HG03066 (cell line): ENCODE measurements around the gene HOXC6.

Experiments
- ATAC-seq: cut with Tn5 transposase; IDR thresholded peaks from one replicate; pipeline ENCODE4 v1.9.1; 2021; ENCODE audit warnings: low read depth; ENCODE audit not compliant: unreplicated experiment

HOXC6 gene

DNA sequence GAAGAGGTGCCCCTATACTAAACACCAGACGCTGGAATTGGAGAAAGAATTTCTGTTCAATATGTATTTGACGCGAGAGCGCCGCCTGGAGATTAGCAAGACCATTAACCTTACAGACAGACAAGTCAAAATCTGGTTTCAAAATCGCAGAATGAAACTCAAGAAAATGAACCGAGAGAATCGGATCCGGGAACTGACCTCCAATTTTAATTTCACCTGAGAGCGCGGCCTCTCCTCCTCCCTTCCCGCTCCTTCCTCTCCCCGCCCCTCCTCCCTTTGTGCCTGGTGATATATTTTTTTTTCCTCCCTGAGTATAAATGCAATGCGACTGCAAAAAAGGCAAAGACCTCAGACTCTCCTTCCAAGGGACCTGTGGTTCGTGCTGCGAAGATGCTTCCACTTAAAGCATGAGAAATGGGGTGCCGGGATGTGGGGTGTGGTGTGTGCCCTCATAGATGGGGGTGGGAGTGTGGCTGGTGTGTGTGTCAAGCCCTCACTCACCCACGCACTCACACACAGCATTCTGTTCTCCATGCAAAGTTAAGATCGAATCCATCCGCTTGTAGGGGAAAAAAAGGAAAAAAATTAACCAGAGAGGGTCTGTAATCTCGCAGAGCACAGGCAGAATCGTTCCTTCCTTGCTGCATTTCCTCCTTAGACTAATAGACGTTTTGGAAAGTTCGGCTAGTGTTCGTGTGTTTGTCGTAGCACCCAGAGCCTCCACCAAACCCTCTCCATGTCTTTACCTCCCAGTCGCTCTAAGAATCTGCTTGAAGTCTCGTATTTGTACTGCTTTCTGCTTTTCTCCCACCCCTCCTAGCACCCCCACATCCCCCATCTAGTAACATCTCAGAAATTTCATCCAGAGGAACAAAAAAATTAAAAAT lies 38.8 kb upstream of the HOXC6 start:
- no peak for ATAC-seq

DNA sequence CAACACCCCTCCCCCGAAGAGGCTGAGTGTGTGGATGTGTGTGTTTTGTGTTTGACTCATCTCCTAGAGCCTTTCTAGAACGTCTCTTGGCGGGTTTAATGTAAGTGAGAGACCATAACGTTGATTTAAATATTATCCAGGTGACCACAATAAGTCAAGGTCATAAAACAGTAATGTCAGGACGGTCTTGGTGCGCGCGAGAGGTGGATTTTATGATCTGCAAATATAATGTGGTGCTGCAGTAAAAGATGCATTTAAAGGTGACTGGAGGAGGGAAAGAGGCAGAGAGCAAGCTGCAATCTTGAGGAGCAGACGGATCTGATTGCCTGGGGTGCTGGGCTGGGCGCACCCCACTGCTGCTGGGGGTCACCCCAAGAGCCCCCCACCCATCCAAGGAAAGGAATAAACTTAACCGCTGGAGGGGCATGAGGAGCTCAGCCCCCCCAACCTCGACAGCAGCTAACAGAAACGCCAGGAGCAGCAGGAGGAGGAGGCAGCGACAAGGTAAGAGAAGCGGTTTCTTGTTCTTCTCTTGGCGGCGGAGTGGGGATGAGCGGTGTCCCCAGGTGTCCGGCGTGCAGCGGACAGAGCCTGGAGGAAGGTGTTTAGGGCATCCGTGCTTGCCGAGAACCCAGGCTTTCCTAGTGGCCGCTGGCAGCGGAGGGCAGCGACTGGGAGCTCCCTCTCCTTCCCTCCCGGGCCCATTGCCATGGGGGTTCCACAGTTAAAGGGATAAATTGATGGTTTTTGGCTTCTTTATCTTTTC lies 37.7 kb upstream of the HOXC6 start:
- no peak for ATAC-seq

DNA sequence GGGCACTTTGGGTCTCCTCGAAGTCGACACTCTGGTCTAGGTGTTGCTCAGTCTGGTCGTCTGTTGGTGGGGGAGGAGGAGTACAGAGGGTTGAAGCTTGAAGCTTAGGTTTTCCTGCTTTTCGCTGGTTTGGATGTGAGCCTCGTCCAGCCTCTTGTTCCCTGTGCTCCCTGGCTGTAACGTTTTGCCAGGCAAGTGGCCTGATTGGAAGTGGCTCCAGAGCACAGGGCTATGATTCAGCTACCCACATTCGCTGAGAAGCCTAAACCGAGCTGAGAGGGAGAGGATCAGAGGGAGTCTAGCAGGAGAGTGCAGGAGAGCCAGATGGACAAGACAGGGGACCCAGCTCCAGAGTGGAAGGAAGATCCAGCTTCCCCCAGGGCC lies 37.2 kb upstream of the HOXC6 start:
- ATAC-seq, result no peak

DNA sequence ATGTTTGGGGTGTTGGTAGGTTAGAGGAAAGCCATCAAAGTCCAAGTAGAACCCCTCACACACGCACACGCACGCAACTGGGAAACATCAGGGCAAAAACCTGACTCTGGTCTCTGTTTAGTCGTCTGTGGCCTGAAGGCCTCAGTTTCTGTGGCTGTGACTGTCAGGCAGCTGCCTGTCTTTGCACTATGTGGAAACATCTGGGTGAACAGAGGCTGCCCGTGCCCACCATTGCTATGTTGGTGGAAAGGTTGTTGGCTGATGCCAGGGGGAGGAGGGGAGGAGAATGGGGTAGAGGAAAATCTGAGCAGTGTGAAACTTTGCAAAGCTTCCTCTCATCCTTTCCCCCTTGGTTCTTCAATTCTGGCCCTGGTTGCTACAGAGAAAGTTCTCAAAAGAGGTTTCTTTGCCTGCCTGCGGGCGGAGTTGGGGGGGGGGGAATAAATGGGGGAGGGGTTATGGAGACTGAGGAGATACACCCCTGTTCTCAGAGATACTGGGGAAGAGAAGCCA lies 35.8 kb upstream of the HOXC6 start:
- ATAC-seq, result no peak

DNA sequence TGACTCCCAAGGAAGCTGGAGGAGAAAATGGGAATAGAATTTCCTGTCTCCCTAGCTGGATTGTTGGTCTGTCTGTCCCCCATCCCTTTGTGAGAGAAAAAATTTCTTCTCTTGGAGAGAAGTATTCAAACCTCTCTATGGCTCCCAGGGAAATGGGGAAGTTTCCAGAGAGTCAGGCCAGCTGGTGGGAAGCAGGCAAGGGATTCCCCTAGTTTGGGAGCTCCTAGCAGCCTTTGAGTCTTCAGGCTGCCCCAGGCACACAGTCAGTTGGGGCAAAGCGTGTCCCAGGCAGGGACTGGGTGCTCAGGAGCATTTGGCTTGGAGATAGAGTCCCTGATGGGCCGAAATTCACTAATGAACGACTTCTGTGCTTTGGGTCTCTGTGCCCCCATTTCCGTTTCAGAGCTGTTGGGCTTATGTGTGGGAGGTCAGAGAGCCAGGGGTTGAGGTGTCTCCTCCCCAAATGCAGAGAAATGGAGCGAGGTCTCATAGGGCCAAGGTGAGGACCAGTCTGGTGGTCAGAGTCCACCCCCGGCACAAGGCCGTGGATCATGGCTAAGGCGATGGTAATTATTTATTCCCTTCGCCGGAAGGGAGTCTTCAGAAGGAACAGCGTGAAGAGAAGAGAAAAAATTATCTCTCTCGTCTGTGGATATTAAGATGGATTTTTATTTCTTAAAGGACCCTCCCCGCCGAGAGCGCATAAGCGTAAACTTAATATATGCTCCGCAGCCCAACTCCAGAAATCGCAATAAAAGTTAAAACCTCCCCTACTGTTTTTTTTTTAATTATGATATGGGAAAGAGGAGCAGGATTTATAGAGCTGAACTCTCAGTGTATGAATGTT lies 34.9 kb upstream of the HOXC6 start:
- no peak for ATAC-seq

DNA sequence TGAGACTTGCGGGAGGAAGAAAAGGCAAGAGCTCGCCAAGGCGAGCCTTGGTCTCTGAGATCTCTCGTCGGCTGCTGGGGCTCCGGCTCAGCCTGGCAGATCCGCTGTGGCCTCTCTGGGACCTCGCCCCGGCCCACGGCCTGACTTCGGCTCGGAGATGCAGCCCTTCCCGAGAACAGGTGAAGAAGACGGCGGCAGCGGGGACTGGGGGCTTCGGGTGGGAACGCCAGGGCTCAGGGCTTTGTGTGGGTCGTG lies 34.3 kb upstream of the HOXC6 start:
- no peak for ATAC-seq

DNA sequence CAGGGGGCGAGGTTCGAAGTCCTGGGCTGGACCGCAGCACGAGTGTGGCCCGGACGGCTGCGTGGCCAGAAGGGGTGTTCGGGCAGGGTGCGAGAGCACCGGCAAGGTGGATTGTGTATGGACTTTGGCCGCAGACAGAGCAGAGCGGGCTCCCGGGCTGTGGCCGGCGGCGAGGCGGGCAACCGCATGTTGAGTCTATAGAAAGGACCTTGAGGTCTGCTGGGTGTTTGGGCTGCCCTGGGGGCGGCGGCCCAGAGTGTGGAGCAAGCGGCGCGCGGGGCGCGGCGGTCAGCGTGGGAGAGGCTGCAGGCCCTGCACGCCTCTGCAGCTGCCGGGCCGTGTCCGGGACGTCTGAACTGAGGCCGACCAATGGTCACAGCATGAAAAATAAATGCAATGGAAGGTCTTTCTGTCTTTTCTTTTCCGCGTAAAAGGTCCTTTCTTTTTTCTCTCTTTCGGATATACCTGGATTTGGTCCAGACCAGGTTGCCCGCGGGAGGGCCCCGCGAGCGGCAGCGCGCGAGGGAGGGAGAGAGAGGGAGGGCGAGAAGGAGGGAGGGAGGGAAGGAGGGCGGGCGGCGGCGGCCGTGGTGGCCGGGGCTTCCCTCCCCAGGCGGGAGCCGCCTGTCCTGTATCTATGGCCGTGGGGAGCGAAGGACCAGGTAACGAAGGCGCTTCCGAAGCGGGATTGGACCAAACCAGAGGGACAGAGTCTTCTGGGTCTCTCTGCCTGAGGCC lies 33.8 kb upstream of the HOXC6 start:
- no peak for ATAC-seq

DNA sequence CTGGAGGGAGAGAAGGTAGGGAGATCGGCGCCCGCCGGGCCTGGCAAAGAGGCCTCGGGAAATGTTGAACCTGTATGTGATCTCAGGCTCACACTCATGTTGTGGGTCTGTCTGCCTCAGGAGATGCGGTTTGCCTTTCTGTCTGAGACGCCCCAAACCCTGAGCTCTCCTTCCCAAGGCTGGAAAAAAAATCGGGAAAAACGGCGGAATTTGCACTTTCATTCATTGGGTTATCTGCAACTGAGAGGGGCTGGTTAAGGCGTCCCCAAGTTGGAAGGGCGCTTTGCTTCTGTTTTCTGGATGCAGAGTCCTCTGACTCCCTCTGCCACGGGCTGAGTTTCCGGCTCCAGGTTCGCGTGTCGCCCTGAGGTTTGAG lies 33.2 kb upstream of the HOXC6 start:
- ATAC-seq, result no peak

DNA sequence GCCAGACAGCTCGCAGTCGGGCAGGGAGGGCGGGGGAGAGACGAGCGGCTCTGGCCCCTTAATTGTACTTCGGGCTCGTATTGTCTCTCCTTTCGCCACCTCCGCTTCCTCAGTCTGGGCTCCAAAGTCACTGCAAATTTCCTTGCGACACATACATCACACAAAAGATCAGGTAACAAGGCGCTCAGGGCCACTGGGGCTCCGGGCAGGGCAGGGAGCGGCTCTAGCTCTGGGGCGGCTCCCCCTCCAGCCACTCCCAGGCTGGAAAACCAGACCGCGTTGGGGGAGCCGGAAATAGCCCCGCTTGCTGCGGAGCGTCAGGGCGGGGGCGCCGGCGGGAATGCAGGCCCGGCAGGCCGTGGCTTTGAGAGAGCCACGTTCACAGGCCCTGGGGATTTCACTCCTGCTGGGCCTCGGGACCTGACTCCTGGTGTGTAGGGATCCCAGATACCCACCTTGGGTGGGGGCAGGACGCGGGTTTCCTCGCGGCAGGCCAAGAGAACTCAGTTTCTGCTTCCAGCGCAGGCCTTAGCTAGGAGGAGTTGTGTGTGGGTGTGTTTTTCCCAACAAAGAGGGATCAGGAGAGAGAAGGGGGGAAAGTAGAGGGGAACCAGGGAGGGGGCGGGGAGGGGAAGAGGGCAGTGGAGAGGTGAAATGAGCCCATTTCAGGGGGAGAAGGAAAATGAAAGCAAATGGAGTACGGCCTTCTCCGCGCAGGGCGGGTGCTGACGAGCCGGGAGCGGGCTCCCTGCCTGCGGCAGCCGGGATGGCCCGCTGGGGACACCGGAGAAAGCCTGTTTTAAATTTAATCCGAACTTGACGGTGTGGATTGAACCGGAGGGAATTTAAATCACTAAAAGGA lies 32.6 kb upstream of the HOXC6 start:
- ATAC-seq, result no peak

DNA sequence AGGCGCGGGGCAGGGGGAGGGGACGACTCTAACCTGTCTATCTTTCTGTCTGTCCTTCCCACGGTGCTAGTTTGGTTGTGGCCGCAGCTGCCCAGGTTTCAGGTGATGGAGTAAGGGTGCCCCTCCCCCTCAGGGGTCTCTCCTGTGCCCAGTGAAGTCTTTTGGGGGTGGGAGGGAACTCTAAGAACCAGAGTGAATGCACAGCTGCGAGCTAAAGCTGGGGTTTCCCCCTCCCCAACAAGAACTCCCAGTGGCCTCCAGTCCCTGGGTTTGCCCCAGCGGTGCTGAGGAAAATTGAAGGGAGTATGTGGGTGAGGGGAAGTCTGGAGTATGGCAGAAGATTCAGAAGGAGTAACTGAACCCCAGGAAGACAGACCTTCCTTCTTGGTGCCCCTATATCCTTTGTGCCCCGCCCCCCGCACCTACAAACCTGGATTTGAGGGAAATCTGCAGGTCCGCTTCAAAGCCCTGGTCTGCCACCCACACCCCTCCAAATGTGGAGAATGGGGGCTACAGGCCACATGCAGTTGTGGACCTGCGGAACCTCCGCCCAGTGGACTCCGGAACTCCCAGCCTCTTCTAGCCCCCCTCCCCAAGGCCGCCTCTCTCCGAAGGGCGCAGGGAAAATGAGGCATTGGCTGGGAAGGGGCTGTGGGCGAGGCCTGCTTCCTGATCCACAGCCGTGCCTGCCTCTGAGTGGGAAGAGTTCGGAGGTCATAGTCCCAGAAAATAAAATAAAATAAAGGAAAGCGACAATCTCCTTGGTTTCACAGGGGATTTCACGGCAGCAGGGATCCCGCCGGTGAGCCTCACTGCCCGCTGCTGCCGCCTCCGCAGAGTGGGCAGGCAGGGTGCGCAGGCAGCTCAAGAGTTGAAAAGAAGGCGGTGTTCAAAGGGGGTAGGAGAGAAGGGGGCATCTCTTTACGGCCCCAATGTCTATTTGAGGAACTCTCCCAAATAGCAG lies 31.7 kb upstream of the HOXC6 start:
- no peak for ATAC-seq

DNA sequence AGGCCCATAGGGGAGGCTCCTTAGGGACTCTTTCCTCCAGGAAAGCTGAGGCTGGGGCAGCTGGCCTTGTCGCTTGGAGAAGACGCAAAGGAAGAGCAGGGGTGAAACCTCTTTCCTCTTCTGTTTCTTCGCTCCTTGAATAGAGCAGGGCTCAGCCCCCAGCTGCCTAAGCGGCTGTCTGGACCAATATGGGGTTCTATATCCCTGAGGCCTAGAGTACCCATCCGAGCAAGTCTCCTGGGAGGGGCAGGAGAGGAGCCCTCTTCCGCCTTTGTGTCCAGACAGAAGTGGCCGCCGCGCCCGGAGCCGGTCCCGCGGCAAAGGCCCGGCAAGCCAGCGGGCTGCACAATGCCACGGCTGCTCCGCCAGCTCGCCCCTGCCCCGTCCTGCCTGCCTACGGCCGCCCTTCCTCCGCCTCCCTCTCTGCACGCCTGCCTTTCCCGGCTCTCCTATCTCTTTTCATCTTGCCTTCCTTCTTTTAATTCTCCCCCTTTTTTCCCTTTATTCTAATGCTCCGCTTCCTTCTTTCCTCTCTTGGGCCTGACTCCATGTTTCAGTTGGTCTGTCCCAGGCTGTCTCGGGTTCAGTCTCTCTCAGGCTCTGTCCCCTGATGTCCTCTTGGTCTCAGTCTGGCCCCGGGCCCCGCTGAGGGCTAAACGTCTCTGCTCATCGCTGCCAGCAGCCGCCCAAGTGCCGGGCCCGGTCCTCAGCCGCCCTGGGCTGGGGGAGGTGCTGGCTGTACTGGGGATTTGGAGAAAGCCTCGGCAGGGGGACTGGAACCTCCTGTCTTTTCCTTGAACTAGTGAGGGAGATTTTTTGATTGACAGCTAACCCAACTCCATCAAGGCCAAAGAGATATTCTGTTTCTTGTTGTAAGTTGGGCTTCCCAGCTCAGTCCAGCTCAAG lies 30.8 kb upstream of the HOXC6 start:
- ATAC-seq, result no peak

DNA sequence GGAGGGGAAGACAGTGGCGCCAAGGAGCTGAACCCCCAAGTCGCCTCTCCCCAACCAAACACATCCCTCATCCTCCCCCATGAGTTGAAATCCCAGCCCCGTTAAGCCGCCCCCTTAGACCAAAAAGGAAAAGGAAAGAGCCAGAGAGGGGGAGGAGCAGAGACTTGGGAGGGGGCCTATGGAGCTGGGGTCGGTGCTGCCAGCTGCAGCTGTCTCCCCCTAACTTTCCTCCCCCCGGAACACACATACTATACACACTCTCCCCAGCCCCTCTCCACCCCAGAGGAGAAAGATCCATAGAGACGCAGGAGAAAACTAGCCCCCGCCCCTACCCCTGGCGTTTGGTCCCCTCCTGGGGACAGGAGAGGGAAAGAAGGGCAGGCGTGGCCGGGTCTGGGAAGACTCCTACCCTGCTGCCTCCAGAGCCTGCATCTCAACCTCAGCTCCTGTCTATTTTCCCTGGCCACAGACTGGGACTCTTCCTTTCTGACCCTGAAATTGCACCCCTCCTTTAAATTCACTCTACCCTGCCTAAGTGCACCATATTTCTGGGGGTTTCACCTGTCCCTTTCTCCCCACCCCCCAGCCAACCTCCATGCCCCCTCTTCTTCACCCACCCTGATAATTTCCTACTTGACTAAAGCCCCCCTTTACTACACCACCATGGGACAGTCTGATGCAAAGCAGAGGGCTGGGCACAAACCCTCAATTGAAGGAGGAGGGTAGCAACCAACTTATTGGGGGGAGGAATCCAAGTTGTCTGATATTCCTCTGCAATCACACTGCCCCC lies 29.9 kb upstream of the HOXC6 start:
- no peak for ATAC-seq

DNA sequence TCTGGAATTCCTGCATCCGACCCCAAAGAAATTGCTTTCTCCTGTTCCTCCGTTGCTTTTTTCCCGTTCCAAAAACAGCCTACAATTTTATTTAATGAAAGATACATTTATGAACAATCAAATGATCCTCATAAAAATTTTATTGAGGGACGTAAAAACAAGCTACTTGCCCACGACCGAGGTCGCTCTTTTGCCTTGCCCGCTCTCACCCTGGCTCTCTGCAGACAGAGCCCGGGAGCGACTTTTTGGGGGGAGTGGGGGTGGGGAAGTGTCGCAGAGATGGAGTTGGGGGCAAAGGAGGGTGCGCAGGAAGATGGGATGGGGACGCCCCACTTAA lies 29.4 kb upstream of the HOXC6 start:
- ATAC-seq, result no peak

DNA sequence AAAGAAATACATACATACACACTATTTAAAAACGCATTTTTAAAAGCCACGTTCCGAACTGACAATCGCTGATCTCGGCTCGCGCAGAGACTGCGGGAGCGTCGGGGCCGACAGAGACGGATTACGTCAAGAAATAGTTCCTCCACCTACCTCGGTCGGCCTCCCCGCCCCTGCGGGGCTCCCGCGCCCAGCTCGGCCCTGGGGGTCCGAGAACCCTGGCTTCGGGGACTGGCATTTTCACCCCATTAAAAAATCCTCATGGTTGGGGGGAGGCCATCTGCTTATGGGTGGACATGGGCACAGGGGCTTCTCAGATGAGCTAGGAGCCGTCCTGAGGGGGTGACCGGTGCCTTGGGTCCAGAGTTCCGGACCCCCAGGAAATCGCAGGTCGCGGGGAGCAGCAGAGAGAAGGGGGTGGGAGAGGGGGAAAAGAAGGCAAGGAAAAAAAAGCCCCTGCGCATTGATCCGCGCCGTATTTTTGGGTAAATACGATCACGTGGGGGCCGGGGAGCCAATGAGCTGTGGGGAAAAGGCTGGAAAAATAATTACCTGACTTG lies 28.6 kb upstream of the HOXC6 start:
- no peak for ATAC-seq

DNA sequence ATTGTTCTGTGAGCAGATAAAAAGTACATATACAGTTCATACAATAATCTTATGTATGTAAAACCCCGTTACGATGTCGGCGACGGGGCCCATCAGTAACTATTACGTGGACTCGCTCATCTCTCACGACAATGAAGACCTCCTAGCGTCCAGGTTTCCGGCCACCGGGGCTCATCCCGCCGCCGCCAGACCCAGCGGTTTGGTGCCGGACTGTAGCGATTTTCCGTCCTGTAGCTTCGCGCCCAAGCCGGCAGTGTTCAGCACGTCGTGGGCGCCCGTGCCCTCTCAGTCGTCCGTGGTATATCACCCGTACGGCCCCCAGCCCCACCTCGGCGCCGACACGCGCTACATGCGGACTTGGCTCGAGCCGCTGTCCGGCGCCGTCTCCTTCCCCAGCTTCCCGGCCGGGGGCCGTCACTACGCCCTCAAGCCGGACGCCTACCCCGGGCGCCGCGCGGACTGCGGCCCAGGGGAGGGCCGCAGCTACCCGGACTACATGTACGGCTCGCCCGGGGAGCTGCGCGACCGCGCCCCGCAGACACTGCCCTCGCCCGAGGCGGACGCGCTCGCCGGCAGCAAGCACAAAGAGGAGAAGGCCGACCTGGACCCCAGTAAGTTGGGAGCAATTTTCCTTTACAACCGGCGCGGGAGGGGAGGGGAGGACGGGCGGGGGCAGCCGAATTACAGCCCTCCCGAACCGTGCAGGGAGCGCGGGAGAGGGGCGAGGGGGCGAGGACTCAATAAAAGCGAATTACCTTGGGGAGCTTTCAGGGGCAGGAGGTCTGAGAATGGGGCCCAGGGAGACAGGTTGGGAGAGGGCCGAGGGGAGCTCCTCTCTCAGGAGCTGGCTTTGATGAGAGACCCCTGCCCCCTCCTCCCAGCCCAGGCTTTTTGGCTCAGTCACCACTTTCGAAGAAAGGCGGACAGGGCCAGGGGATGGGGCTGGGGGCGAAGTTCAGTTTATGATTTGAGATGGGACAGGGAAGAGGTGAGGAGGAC lies 27.8 kb upstream of the HOXC6 start, which contains the start of gene HOXC9:
Gene HOXC9, plus strand, starts transcription at position 46 of the 999 bp plus-strand sequence. Its CDS starts 28 bp downstream, at position 74.
- ATAC-seq, result no peak
